Measurements from ENCODE around the gene ZNF239.
A peak's percentile ranks its signal among the peaks of the same experiment; 100 is the strongest.
"Not testable (repeated sequence)": the region's sequence is repeated elsewhere in the genome, so short reads cannot be mapped to it uniquely, and the experiment has no call there.

Gene ZNF239

GRCh38 chr10:43576580-43576979 is 2.2 kb upstream of the ZNF239 start:
- no peak overlapping the region for H3K4me3 ChIP-seq (replicated peaks; ENCODE audit: low read depth, low read length)
- no peak for TF ChIP-seq CTCF (IDR thresholded peaks at IDR 0.05; ENCODE audit: low read depth, low read length, missing control alignments)
- no peak for DNase-seq (ENCODE audit: extremely low read depth, low read depth)

DNA sequence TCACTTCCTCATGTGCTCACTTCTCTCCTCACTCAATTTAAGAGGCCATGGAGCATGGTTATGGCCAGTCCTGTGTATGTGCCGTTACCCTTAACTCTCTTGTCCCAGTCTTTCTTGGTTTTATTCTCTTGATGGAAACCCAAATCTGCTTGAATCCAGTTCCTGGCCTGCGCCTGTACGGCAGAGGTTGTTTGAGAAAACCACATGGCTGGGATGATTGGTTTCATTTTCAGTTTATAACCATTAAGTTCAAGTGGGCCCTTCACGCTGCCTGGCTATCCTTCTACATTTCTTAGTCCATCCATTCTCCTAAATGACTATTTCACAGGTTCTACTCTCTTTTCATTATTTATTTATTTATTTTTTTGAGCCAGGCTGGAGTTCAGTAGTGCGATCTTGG is 1.6 kb upstream of the ZNF239 start:
- H3K4me3 ChIP-seq (replicated peaks; ENCODE audit: low read depth, low read length) = no peak overlapping the region
- no peak for TF ChIP-seq CTCF (IDR thresholded peaks at IDR 0.05; ENCODE audit: low read depth, low read length, missing control alignments)

DNA sequence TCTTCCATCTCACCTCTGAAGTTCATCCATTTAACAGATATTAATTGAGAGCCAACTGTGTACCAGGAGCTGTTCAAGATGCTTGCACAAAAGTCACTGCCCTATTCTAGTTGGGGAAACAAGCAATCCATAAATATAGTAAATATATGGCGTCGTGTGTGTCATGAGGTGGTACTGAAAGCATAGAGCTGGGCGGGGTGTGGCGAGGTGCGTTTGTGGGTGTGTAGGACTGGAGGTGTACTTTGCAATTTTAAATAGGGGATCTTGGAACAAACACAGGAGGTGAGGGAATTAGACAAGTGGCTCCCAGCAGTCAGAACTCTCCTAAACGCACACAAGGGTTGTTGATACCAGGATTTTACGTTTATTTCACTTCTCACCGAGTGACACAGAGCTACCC is 490 bp upstream of the ZNF239 start:
- no peak for DNase-seq (ENCODE audit: extremely low read depth, low read depth)
- peak overlapping the region; percentile 72 for H3K4me3 ChIP-seq (replicated peaks; ENCODE audit: low read depth, low read length)
- TF ChIP-seq CTCF (IDR thresholded peaks at IDR 0.05; ENCODE audit: low read depth, low read length, missing control alignments) = no peak

More for the DNA sequence above, 1.6 kb upstream of the ZNF239 start:
- DNase-seq (ENCODE audit: extremely low read depth, low read depth) = no peak

GRCh38 chr10:43573250-43574000 is 991 bp downstream of the ZNF239 start:
- TF ChIP-seq CTCF (IDR thresholded peaks at IDR 0.05; ENCODE audit: low read depth, low read length, missing control alignments) = no peak
- H3K4me3 ChIP-seq (replicated peaks; ENCODE audit: low read depth, low read length) = peak overlapping the region; percentile 72
- DNase-seq (ENCODE audit: extremely low read depth, low read depth) = no peak

DNA sequence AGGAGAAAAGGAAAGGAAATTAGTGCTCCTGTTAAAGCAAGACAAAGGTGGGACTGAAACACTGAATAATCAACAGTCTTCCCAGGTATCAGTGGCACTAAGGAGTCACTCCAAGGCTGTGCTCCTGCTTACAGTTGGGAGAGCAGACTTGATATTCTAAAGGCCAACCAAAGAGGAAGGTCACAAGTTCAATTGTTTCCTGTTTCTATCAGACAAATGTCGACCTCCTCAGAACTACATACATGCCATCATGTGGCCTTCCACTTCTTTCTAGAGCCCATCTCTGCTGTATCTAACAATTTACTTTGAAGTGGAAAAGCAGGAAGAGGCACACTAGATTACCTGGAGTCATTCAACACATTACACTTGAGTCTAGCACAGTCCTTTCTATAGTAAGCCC is 3.4 kb downstream of the ZNF239 start:
- DNase-seq (ENCODE audit: extremely low read depth, low read depth) = no peak

GRCh38 chr10:43569681-43570080 is 4.7 kb downstream of the ZNF239 start:
- no peak for DNase-seq (ENCODE audit: extremely low read depth, low read depth)
- no peak for TF ChIP-seq CTCF (IDR thresholded peaks at IDR 0.05; ENCODE audit: low read depth, low read length, missing control alignments)
- no peak overlapping the region for H3K4me3 ChIP-seq (replicated peaks; ENCODE audit: low read depth, low read length)

More for the DNA sequence above, 3.4 kb downstream of the ZNF239 start:
- TF ChIP-seq CTCF (IDR thresholded peaks at IDR 0.05; ENCODE audit: low read depth, low read length, missing control alignments) = no peak
- H3K4me3 ChIP-seq (replicated peaks; ENCODE audit: low read depth, low read length) = no peak overlapping the region

DNA sequence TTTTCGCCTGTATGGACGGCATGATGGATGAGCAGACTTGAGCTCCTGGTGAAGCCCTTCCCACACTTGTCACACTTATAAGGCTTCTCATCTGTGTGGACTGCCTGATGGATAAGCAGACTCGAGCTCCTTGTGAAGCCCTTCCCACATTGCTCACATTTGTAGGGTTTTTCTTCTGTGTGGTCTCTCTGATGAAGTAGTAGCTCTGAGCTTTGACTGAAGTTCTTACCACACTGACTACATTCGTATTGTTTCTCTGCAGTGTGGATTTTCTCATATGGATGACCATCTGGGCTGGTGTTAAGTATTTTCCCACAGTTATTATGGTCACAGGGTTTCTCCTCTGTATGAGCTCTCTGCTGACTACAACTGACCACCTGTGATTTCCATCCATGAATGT is 17.2 kb downstream of the ZNF239 start:
- no peak overlapping the region for H3K4me3 ChIP-seq (replicated peaks; ENCODE audit: low read depth, low read length)
- no peak for TF ChIP-seq CTCF (IDR thresholded peaks at IDR 0.05; ENCODE audit: low read depth, low read length, missing control alignments)
- DNase-seq (ENCODE audit: extremely low read depth, low read depth) = no peak

DNA sequence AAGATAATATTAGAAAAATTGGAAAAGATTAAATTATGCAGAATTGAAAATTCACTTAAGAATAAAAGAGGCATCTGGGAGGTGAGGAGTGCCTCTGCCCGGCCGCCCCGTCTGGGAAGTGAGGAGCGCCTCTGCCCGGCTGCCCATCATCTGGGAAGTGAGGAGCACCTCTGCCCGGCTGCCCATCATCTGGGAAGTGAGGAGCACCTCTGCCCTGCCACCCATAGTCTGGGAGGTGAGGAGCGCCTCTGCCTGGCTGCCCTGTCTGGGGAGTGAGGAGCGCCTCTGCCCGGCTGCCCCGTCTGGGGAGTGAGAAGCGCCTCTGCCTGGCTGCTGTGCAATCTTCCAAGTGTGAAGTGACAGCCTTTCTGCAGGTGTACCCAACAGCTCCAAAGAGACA is 30.7 kb downstream of the ZNF239 start:
- not testable (repeated sequence) for H3K4me3 ChIP-seq (replicated peaks; ENCODE audit: low read depth, low read length); DNase-seq (ENCODE audit: extremely low read depth, low read depth)

Measured in HFF-Myc (cell line).